CD14-positive monocyte (primary cell): ENCODE results near the gene COPS6. TPM values are rescaled to one million over a fixed set of nuclear protein-coding genes. Genes with fewer than 3 reads are reported as not detected.
A peak's percentile ranks its signal among the peaks of the same experiment; 100 is the strongest.

ENCODE experiments used
- DNase-seq, 3 donors: peaks; one replicate each; pipeline ENCODE4 v3.0.0-alpha.2; 2011 to 2022
- H2AFZ ChIP-seq: 2 replicates; pipeline ENCODE4 v1.6.0; 2012; ENCODE audit warnings: mild to moderate bottlenecking, low read depth, low read length, inconsistent platforms; ENCODE audit not compliant: insufficient read depth, poor library complexity, severe bottlenecking
- H3K27ac ChIP-seq, 2 donors: 1 replicate in 1 of 2; 2 replicates in 1 of 2; pipeline ENCODE4 v1.5.1; 2012 to 2013; ENCODE audit warnings: low read length in 2 of 2, control low read depth in 1 of 2, inconsistent platforms in 1 of 2, low read depth in 1 of 2, mild to moderate bottlenecking in 1 of 2
- H3K27me3 ChIP-seq, 2 donors: one replicate each; pipeline versions ENCODE4 v1.6.0 to v1.6.1; 2011 to 2013; ENCODE audit warnings: low read length in 2 of 2; ENCODE audit not compliant: control insufficient read depth in 2 of 2, insufficient read depth in 2 of 2
- H3K36me3 ChIP-seq, 2 donors: replicated peaks in 1 of 2; 1 replicate in 1 of 2; 2 replicates in 1 of 2; pipeline versions ENCODE4 v1.5.1 to v1.6.1; 2012 to 2013; ENCODE audit warnings: low read length in 2 of 2, control low read depth in 1 of 2, inconsistent platforms in 1 of 2, mild to moderate bottlenecking in 1 of 2; ENCODE audit not compliant: insufficient read depth in 2 of 2, control insufficient read depth in 1 of 2
- H3K4me1 ChIP-seq, 2 donors: 1 replicate in 1 of 2; 2 replicates in 1 of 2; pipeline versions ENCODE4 v1.5.1 to v1.6.1; 2012 to 2013; ENCODE audit warnings: low read length in 2 of 2, control low read depth in 1 of 2, inconsistent platforms in 1 of 2, mild to moderate bottlenecking in 1 of 2, moderate library complexity in 1 of 2; ENCODE audit not compliant: insufficient read depth in 2 of 2, control insufficient read depth in 1 of 2
- H3K4me2 ChIP-seq: replicated peaks from 2 replicates; pipeline ENCODE3; 2012; ENCODE audit warnings: low read length, moderate library complexity, mild to moderate bottlenecking; ENCODE audit not compliant: poor library complexity, severe bottlenecking; ENCODE audit errors: extremely low read depth
- H3K4me3 ChIP-seq, 3 experiments: fragments of 200-600 bp in 1 of 3; sonication (generic) in 1 of 3; replicated peaks in 1 of 3; 1 replicate in 2 of 3; 2 replicates in 1 of 3; pipeline ENCODE4 v1.5.1; 2011 to 2013; ENCODE audit warnings: low read length in 3 of 3, mild to moderate bottlenecking in 3 of 3, control low read depth in 2 of 3, low read depth in 2 of 3, inconsistent platforms in 1 of 3, moderate library complexity in 1 of 3
- H3K79me2 ChIP-seq: 2 replicates; pipeline ENCODE4 v1.6.0; 2012; ENCODE audit warnings: mild to moderate bottlenecking, control low read depth, inconsistent platforms, low read length, moderate library complexity; ENCODE audit not compliant: insufficient read depth
- H3K9ac ChIP-seq: 2 replicates; pipeline ENCODE4 v1.6.0; 2017; ENCODE audit warnings: low read length, mild to moderate bottlenecking; ENCODE audit not compliant: insufficient read depth, poor library complexity, severe bottlenecking
- H3K9me3 ChIP-seq, 2 donors: replicated peaks in 1 of 2; 1 replicate in 1 of 2; 2 replicates in 1 of 2; pipeline versions ENCODE4 v1.5.1 to v1.6.1; 2012 to 2013; ENCODE audit warnings: low read length in 2 of 2, control low read depth in 1 of 2; ENCODE audit not compliant: control insufficient read depth in 1 of 2, insufficient read depth in 1 of 2
- H4K20me1 ChIP-seq: 2 replicates; pipeline ENCODE4 v1.6.0; 2012; ENCODE audit warnings: mild to moderate bottlenecking, low read length, control low read depth, moderate library complexity; ENCODE audit not compliant: insufficient read depth
- H3K27ac Mint-ChIP-seq, 7 donors: one replicate each; pipeline ENCODE4 v1.8.0; 2020; ENCODE audit warnings: mild to moderate bottlenecking in 7 of 7, mixed read lengths in 7 of 7, moderate library complexity in 6 of 7, inconsistent platforms in 2 of 7
- H3K27me3 Mint-ChIP-seq, 3 donors: one replicate each; pipeline ENCODE4 v1.8.0; 2021 to 2022; ENCODE audit warnings: low read depth in 3 of 3, mild to moderate bottlenecking in 3 of 3, mixed read lengths in 3 of 3, moderate library complexity in 3 of 3, inconsistent platforms in 1 of 3
- H3K36me3 Mint-ChIP-seq, 2 donors: one replicate each; pipeline ENCODE4 v1.8.0; 2020; ENCODE audit warnings: mixed read lengths in 2 of 2, inconsistent platforms in 1 of 2, mild to moderate bottlenecking in 1 of 2
- H3K4me1 Mint-ChIP-seq: one replicate; pipeline ENCODE4 v1.8.0; 2020; ENCODE audit warnings: mild to moderate bottlenecking, mixed read lengths
- H3K4me3 Mint-ChIP-seq, 2 donors: one replicate each; pipeline ENCODE4 v1.8.0; 2020; ENCODE audit warnings: mild to moderate bottlenecking in 2 of 2, mixed read lengths in 2 of 2, moderate library complexity in 1 of 2
- H3K9me3 Mint-ChIP-seq, 7 donors: one replicate each; pipeline ENCODE4 v1.8.0; 2020 to 2022; ENCODE audit warnings: mixed read lengths in 7 of 7, mild to moderate bottlenecking in 6 of 7, moderate library complexity in 6 of 7, inconsistent platforms in 2 of 7
- CTCF ChIP-seq: fragments of 200-600 bp; IDR thresholded peaks from one replicate; pipeline ENCODE4 v1.8.0; 2022; ENCODE audit warnings: antibody characterized with exemption, mild to moderate bottlenecking
- WGBS: methylation state at CpG from one replicate; pipeline ENCODE4 v1.1.5; 2013; ENCODE audit warnings: missing lambda C conversion rate; ENCODE audit not compliant: insufficient coverage; 5-methylcytosine and 5-hydroxymethylcytosine counted together
- intact Hi-C, 2 donors: fragments of 100-400 bp; cut with micrococcal nuclease; formaldehyde crosslinking; loops; one replicate each; pipeline versions ENCODE4 v1.15.0 to v1.15.1; 2023
- polyA plus RNA-seq, 3 donors: library from polyadenylated mRNA; depleted of rRNA in 1 of 3; unstranded in 2 of 3; stranded (reverse) in 1 of 3; fragments of 300-500 nt in 2 of 3; fragments of >200 nt in 1 of 3; fragmentation: Illumina TruSeq in 2 of 3; gene quantifications; 1 replicate in 2 of 3; 2 replicates in 1 of 3; pipeline ENCODE4 v1.2.3, GENCODE V29; 2012 to 2021

The COPS6 gene
- polyA plus RNA-seq, 3 donors = 77.1 to 119 (median 109) TPM

GRCh38 chr7:100099452-100099851 lies 10.7 kb downstream of the COPS6 start:
- H4K20me1 ChIP-seq = no peaks in the 10 kb centered on the region
- peaks cover 52 to 64% of the 10 kb centered on the region in 2 donors for H3K36me3 ChIP-seq
- no peaks in the 10 kb centered on the region for H3K9me3 ChIP-seq
- WGBS = 90% methylated on average over 12 of the region's 12 CpGs
- no peaks in the 10 kb centered on the region for H3K27me3 ChIP-seq
- Mint-ChIP-seq H3K27me3 (peaks cover 0 to 3% (median under 1%) of the 10 kb centered on the region in 3 donors), H3K36me3 (peaks cover 59 to 67% of the 10 kb centered on the region in 2 donors), H3K9me3 (no peaks in the 10 kb centered on the region), H3K27ac (peak overlapping the region in 6 of 7 donors; percentile 11 to 96 (median 89)), H3K4me3 (peak overlapping the region; percentile 87 to 92), H3K4me1 (peaks cover 23% of the 10 kb centered on the region)
- peak overlapping the region in 1 of 3 experiments; percentile 95 for H3K4me3 ChIP-seq
- peak overlapping the region; percentile 100 for H3K4me2 ChIP-seq
- peak overlapping the region in 1 of 2 donors; percentile 86 for H3K27ac ChIP-seq
- intact Hi-C loops = no loop called here
- no peak for DNase-seq
- no peak overlapping the region for H2AFZ ChIP-seq
- H3K9ac ChIP-seq = no peak overlapping the region
- peaks cover 53% of the 10 kb centered on the region for H3K79me2 ChIP-seq
- TF ChIP-seq CTCF = no peak
- H3K4me1 ChIP-seq = peaks cover 22 to 27% of the 10 kb centered on the region in 2 donors

- Histone ChIP-seq H3K27me3 (no peaks in the 10 kb centered on the region), H3K79me2 (peaks cover 53% of the 10 kb centered on the region), H3K36me3 (peaks cover 51 to 63% of the 10 kb centered on the region in 2 donors), H3K4me1 (peaks cover 22 to 27% of the 10 kb centered on the region in 2 donors), H3K9ac (peak overlapping the region; percentile 74), H3K9me3 (no peaks in the 10 kb centered on the region), H4K20me1 (no peaks in the 10 kb centered on the region), H3K4me2 (peak overlapping the region; percentile 100), H3K27ac (peak overlapping the region; percentile 83 to 86), H2AFZ (peak overlapping the region; percentile 95), H3K4me3 (peak overlapping the region; percentile 83 to 95 (median 85))
- Mint-ChIP-seq H3K36me3 (peaks cover 57 to 65% of the 10 kb centered on the region in 2 donors), H3K4me1 (peaks cover 23% of the 10 kb centered on the region), H3K4me3 (peak overlapping the region; percentile 87 to 92), H3K27me3 (peaks cover 0 to 3% (median 2%) of the 10 kb centered on the region in 3 donors), H3K9me3 (no peaks in the 10 kb centered on the region), H3K27ac (peak overlapping the region; percentile 89 to 97 (median 95))
- intact Hi-C loops = no loop called here
- TF ChIP-seq CTCF = no peak
- DNase-seq = peak; percentile 79 to 93 (median 90)
- 0% methylated on average over 61 of the region's 61 CpGs for WGBS
Measured at GRCh38 chr7:100100420-100101015, 11.7 kb downstream of the COPS6 start.
